PC-9 (cell line): ENCODE results near the gene C11orf86.

Experiments
- CTCF ChIP-seq: fragments of 200-600 bp; sonication (generic); conservative IDR thresholded peaks from 2 replicates; pipeline ENCODE4 v1.6.1; 2017; ENCODE audit warnings: mixed run types, antibody characterized with exemption, mild to moderate bottlenecking, moderate library complexity
- EZH2 ChIP-seq: fragments of 200-600 bp; sonication (generic); IDR thresholded peaks from 2 replicates; pipeline ENCODE4 v1.8.0; 2017; ENCODE audit warnings: antibody characterized with exemption, low read depth

- TF ChIP-seq CTCF (no peak), EZH2 (no peak)
These were observed 35.3 kb downstream of the C11orf86 start for GRCh38 chr11:67010296-67010905.
